Testis (tissue), 2 donors: Measurements from ENCODE around the gene SCO2.

ENCODE experiments used
- CTCF ChIP-seq, 3 experiments: fragments of 450-650 bp in 2 of 3; fragments of 200-600 bp in 1 of 3; sonication (generic) in 1 of 3; IDR thresholded peaks; one replicate each; pipeline ENCODE4 v1.5.1; 2016 to 2019; ENCODE audit warnings: antibody characterized with exemption in 3 of 3, mild to moderate bottlenecking in 2 of 3, moderate library complexity in 1 of 3
- POLR2A ChIP-seq: fragments of 450-650 bp; IDR thresholded peaks from one replicate; pipeline ENCODE4 v1.6.1; 2017; ENCODE audit warnings: antibody characterized with exemption, mild to moderate bottlenecking, moderate library complexity

GRCh38 chr22:50567721-50568252, 42.4 kb upstream of the SCO2 start:
- TF ChIP-seq CTCF (IDR thresholded peaks at IDR 0.05) (no peak), POLR2A (no peak)
